Tibial nerve (tissue), 4 donors: ENCODE data around the gene FBLN1. TPM values are rescaled to one million over a fixed set of nuclear protein-coding genes. Genes with fewer than 3 reads are reported as not detected.

Experiments
- DNase-seq, 2 donors: peaks; one replicate each; pipeline ENCODE4 v3.0.0-alpha.2; 2019; ENCODE audit warnings: low spot score in 2 of 2
- H3K27ac ChIP-seq, 4 donors: fragments of 200-600 bp; sonication (generic) in 3 of 4; one replicate each; pipeline ENCODE4 v1.5.1; 2017 to 2019; ENCODE audit warnings: mild to moderate bottlenecking in 1 of 4
- H3K27me3 ChIP-seq, 2 donors: fragments of 200-600 bp; sonication (generic) in 1 of 2; one replicate each; pipeline versions ENCODE4 v1.5.1 to v1.6.0; 2017 to 2019
- H3K36me3 ChIP-seq, 3 donors: fragments of 200-600 bp; sonication (generic); one replicate each; pipeline ENCODE4 v1.5.1; 2018 to 2019
- H3K4me1 ChIP-seq, 4 donors: fragments of 200-600 bp; sonication (generic) in 3 of 4; one replicate each; pipeline ENCODE4 v1.5.1; 2017 to 2019
- H3K4me3 ChIP-seq, 4 donors: fragments of 200-600 bp; sonication (generic) in 3 of 4; one replicate each; pipeline ENCODE4 v1.5.1; 2017 to 2019; ENCODE audit warnings: mild to moderate bottlenecking in 1 of 4, moderate library complexity in 1 of 4
- H3K9me3 ChIP-seq, 4 donors: fragments of 200-600 bp; sonication (generic) in 3 of 4; one replicate each; pipeline ENCODE4 v1.5.1; 2017 to 2019
- EP300 ChIP-seq, 2 donors: sonication (generic); formaldehyde crosslinking; IDR thresholded peaks; one replicate each; pipeline ENCODE4 v1.6.1; 2017; ENCODE audit warnings: antibody characterized with exemption in 2 of 2, mild to moderate bottlenecking in 1 of 2
- POLR2A ChIP-seq, 2 donors: fragments of 450-650 bp; IDR thresholded peaks; one replicate each; pipeline ENCODE4 v1.6.1; 2017; ENCODE audit warnings: antibody characterized with exemption in 2 of 2, mild to moderate bottlenecking in 2 of 2, moderate library complexity in 2 of 2
- WGBS, 2 donors: methylation state at CpG; one replicate each; pipeline ENCODE4 v1.1.5; 2018; 5-methylcytosine and 5-hydroxymethylcytosine counted together
- total RNA-seq, 4 donors: library from RNA; depleted of rRNA; stranded (reverse); fragments of >200 nt; gene quantifications; one replicate each; pipeline ENCODE4 v1.1.0, GENCODE V29; 2016
- TF ChIP-seq, protein P1 (sequence below), 5 experiments: fragments of 200-600 bp in 3 of 5; fragments of 450-650 bp in 2 of 5; sonication (generic) in 3 of 5; IDR thresholded peaks; one replicate each; pipeline ENCODE4 v1.5.1; 2016 to 2019; ENCODE audit warnings: antibody characterized with exemption in 5 of 5, mild to moderate bottlenecking in 3 of 5, moderate library complexity in 2 of 5

The FBLN1 gene
- total RNA-seq, 4 donors from 2014 or later: 172 to 1,145 (median 351) TPM

GRCh38 chr22:45526768-45527360, 24.2 kb downstream of the FBLN1 start:
- H3K36me3 ChIP-seq: peaks cover 0 to 8% (median 0%) of the 10 kb centered on the region in 3 donors
- no peaks in the 10 kb centered on the region for H3K27me3 ChIP-seq
- H3K4me3 ChIP-seq: no peak overlapping the region
- H3K9me3 ChIP-seq: no peaks in the 10 kb centered on the region
- no peak for DNase-seq
- H3K4me1 ChIP-seq: peaks cover 0 to 23% (median 0%) of the 10 kb centered on the region in 4 donors
- H3K27ac ChIP-seq: peak overlapping the region in 2 of 4 donors; percentile 33 to 68
- WGBS, 2 donors: 67 to 88% methylated on average over 10 of the region's 10 CpGs
- TF ChIP-seq EP300 (IDR thresholded peaks at IDR 0.05): no peak
- no peak for TF ChIP-seq POLR2A (IDR thresholded peaks at IDR 0.05)
- TF ChIP-seq, protein P1, sequence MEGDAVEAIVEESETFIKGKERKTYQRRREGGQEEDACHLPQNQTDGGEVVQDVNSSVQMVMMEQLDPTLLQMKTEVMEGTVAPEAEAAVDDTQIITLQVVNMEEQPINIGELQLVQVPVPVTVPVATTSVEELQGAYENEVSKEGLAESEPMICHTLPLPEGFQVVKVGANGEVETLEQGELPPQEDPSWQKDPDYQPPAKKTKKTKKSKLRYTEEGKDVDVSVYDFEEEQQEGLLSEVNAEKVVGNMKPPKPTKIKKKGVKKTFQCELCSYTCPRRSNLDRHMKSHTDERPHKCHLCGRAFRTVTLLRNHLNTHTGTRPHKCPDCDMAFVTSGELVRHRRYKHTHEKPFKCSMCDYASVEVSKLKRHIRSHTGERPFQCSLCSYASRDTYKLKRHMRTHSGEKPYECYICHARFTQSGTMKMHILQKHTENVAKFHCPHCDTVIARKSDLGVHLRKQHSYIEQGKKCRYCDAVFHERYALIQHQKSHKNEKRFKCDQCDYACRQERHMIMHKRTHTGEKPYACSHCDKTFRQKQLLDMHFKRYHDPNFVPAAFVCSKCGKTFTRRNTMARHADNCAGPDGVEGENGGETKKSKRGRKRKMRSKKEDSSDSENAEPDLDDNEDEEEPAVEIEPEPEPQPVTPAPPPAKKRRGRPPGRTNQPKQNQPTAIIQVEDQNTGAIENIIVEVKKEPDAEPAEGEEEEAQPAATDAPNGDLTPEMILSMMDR (IDR thresholded peaks at IDR 0.05): no peak

DNA sequence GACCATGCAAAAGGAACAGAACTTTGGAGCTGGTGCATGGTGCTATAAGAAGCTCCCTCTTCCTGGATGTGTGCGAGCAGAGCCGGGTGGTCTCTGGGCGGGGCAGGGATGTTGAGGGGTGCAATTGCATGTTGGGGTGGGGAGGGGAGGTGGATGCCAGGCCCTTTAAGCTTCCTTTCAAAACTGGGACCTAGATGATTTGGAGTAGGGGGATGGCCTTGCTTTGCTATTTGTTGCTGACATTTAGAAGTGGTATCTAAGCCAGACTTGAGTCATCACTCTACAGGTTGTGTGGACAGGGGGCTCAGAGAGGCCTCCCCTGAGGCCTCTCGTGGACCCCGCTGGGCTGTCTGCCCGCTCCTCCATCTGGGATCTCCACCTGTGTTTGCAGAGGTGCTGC, 24.8 kb downstream of the FBLN1 start:
- Histone ChIP-seq H3K4me3 (no peak overlapping the region), H3K9me3 (no peaks in the 10 kb centered on the region), H3K27me3 (no peaks in the 10 kb centered on the region), H3K27ac (peak overlapping the region in 1 of 4 donors; percentile 68), H3K36me3 (peaks cover 0 to 8% (median 0%) of the 10 kb centered on the region in 3 donors), H3K4me1 (peaks cover 0 to 23% (median 0%) of the 10 kb centered on the region in 4 donors)
- DNase-seq: no peak
- 89 to 91% methylated on average over 6 of the region's 6 CpGs for WGBS, 2 donors
- TF ChIP-seq, protein P1 (IDR thresholded peaks at IDR 0.05): no peak
- TF ChIP-seq POLR2A (IDR thresholded peaks at IDR 0.05) (no peak), EP300 (IDR thresholded peaks at IDR 0.05) (no peak)

DNA sequence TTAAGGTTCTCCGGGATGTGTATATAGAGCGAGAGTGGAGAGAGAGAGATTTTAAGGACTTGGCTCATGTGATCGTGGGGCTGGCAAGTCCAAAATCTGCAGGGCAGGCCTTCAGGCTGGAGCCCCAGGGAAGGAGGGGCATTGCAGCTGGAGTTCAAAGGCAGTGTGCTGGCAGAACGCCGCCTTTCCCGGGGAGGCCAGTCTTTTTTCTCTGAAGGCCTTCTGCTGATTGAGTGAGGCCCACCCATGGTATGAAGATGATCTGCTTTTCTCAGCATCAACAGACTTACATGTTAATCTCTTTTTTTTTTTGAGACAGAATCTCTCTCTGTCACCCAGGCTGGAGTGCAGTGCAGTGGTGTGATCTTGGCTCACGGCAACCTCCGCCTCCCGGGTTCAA, 25.4 kb downstream of the FBLN1 start:
- DNase-seq: no peak
- Histone ChIP-seq H3K27ac (no peak overlapping the region), H3K36me3 (peaks cover 0 to 8% (median 0%) of the 10 kb centered on the region in 3 donors), H3K27me3 (no peaks in the 10 kb centered on the region), H3K4me3 (no peak overlapping the region), H3K9me3 (no peaks in the 10 kb centered on the region), H3K4me1 (peaks cover 0 to 23% (median 0%) of the 10 kb centered on the region in 4 donors)
- no peak for TF ChIP-seq POLR2A (IDR thresholded peaks at IDR 0.05)
- TF ChIP-seq, protein P1 (IDR thresholded peaks at IDR 0.05): no peak
- WGBS, 2 donors: 84 to 94% methylated on average over 9 of the region's 9 CpGs

- Histone ChIP-seq H3K4me1 (peaks cover 0 to 20% (median 0%) of the 10 kb centered on the region in 4 donors), H3K4me3 (no peak overlapping the region), H3K27ac (no peak overlapping the region), H3K36me3 (peaks cover 0 to 8% (median 0%) of the 10 kb centered on the region in 3 donors), H3K9me3 (no peaks in the 10 kb centered on the region), H3K27me3 (no peaks in the 10 kb centered on the region)
- WGBS, 2 donors: 93% methylated on average over 10 to 11 of the region's 11 CpGs
- TF ChIP-seq, protein P1 (IDR thresholded peaks at IDR 0.05): no peak
- no peak for DNase-seq
Measured at GRCh38 chr22:45529105-45529504, 26.4 kb downstream of the FBLN1 start.

DNA sequence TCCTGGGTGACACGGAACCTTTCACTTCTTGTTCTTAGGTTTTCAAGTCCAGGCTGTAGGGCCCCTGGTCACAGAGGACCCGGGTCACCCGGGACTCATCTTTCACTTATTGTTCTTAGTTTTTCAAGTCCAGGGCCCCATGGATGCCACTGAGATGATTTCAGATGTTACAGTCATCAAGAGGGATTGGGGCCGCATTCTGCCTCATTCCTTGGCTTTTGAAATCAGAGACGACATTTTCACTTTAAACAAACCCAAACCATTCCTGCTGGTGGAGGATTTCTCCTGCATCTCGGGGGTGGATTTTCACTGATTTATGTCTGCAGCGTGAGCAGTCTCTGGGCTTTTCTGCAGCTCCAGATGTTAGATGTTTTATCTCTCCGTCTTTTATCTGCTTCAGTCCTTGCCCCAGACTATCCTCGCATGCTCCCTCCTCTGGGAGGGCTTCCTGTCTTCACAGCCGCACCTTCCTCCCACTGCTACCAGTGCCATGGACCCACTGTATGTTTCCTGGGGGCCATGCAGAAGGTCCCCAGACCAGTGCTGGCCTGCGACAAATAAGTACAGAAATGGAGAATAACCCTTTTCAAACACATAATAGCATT, 27.4 kb downstream of the FBLN1 start:
- no peaks in the 10 kb centered on the region for H3K9me3 ChIP-seq
- H3K36me3 ChIP-seq: peaks cover 0 to 8% (median 0%) of the 10 kb centered on the region in 3 donors
- WGBS, 2 donors: 79 to 81% methylated on average over 11 of the region's 11 CpGs
- TF ChIP-seq, protein P1 (IDR thresholded peaks at IDR 0.05): no peak
- no peak for TF ChIP-seq EP300 (IDR thresholded peaks at IDR 0.05)
- TF ChIP-seq POLR2A (IDR thresholded peaks at IDR 0.05): no peak
- H3K27ac ChIP-seq: no peak overlapping the region
- H3K4me1 ChIP-seq: peaks cover 0 to 15% (median 0%) of the 10 kb centered on the region in 4 donors
- H3K4me3 ChIP-seq: no peak overlapping the region
- H3K27me3 ChIP-seq: no peaks in the 10 kb centered on the region
- no peak for DNase-seq
